Middle frontal gyrus (tissue), 1 donor: ENCODE measurements around the gene FRMD6.

ENCODE experiments used
- DNase-seq: peaks from one replicate; pipeline ENCODE4 v3.0.0-alpha.2; 2015; ENCODE audit warnings: low spot score; ENCODE audit errors: extremely low spot score

FRMD6 gene

DNA sequence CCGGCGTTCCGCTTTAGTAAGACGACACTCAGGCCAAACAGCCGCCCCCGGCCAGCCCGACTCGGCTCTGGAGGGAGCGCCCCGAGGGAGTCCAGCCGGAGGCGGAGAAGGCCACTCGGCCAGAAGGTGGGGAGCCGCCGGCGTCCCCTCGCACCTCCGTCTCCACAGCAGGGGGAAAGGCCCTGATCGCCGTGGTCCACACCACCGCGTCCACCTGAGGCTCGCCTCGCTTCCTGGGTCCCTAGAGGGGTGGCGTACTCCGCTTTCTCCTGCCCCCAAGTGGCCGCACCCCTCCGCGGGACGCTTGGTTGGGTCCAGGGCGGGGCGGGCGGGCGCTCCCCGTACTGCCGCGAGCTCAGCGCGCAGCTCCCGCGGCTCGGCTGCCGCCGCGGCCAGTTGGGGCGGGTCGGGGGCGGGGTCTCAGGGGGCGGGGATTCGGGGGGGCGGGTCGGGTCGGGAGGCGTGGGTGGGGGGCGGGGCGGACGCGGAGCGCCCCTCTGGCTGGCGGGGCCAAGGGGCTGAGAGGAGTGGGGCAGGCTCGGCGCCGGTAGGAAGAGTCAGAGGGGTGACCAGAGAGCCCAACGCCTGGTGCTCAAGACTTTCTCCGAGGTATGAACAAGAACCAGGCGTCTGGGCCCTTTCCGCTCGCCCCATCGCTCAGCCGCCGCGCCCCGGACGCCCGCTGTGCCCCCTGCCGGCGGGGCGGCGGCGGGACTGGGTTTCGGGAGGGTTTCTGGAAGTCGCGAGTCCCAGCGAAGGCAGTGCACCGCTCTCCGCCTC is at the start of gene FRMD6:
Gene FRMD6 (plus strand): TSS at position 523 of the 780 bp plus-strand sequence. CDS start 37,927 bp downstream, outside the sequence.
- DNase-seq = peak; percentile 58

GRCh38 chr14:51602310-51602709 is 49.4 kb upstream of the FRMD6 start:
- no peak for DNase-seq

- DNase-seq = no peak
These were observed 48.2 kb upstream of the FRMD6 start for GRCh38 chr14:51603495-51603894.

DNA sequence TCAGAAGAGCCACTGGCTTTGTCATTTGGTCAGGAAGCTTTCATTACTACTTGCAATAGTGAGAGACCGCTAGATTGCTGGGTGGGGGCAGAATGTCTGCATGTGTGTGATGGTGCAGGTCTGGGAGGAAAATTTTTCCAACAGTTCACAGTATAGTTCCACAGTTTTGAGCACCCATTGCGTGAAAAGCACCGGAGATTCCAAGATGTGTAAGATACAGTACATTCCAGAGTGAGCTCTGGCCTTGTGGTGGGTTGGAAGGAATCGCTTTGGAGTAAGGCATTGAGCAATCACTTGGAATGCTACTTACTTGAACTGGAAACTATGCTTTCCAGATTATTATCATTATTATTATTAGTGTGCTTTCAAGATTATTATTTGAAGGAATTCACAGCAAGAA is 47.6 kb upstream of the FRMD6 start:
- no peak for DNase-seq

- no peak for DNase-seq
These were observed 46.1 kb upstream of the FRMD6 start for GRCh38 chr14:51605575-51605974.

DNA sequence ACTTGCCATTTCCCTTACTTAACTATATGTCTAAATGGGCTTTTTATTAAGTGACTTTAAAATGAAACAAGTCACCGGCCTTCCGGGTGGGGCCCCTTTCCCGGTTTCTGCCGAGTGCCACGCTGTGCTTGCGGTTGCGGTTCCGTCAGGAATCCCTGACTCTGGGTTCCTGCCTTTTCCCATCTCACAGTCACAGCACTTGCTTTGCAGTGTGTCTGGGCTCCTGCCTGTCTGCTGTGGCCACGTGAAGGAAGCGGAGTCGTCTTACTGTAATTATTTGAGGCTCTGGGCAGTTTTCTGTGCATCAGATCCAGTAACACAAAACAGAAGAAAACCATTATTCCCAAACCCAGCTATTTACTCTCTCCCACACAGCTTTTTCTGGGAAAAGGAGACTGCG is 44.0 kb upstream of the FRMD6 start:
- no peak for DNase-seq

DNA sequence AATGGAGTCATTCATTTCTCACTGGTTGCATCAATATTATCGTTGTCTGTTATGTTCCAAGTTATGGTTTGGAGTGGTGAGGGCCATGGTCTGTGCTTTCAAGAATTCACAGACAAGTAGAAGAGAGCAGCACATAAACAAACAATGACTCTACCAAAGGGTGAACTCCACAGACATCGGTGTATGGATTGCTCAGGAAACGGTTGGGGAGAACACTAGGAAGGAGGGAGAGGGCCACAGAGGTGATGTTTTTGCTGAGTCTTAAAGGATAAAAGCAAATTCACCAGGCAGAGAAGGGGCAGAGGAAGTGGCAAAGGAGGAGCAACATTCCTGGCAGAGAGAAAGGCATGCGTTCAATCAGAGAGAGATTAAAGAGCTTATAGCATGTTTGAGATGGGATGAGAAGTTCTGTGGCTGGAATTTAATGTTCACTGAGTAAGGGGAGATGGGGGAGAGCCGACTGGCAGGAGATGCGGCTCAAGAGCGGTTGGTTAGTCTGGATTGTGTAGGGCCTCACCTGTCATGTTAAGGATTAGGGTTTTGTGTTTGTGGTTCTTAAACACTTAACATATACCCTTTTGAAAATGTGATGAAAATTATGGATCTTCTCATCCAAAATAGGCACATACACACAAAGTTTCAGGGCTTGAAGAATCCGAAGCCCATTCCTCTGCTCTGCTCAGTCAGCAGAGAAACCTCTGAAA is 42.3 kb upstream of the FRMD6 start:
- no peak for DNase-seq

DNA sequence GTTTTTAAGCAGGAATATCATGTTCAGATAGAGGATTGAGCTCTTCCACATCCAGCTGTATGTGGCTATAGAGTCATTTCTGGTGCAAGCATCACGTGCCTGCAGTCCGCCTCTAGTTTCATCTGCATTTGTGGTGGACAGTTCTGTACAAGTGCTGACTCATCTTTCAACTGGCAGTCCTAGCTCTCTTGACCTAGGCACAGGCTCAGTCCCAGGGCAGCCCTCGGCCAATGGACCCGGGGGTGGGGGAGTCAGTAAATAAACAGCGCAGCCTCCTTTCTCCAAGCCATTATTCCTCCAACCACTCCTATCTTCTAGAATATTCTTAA is 41.8 kb upstream of the FRMD6 start:
- DNase-seq = no peak

DNA sequence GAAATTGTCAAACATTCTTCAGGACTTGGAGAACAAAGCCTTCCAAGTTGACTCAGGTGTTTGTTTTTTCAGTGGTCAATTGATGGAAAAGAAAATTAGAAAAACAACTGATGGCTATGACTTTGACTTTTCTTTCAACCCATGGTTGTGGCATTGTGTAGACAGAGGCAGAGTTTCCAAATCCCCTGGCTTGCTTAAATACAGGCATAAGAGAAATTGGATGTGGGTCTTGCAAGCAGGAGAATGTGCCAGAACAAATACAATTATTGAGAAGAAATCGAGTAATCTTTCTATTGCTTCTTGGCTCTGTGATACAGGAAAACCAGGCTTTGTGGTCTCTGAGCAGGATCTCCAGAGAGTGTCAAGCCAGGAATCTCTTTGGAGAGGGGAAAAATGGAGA is 40.9 kb upstream of the FRMD6 start:
- no peak for DNase-seq

DNA sequence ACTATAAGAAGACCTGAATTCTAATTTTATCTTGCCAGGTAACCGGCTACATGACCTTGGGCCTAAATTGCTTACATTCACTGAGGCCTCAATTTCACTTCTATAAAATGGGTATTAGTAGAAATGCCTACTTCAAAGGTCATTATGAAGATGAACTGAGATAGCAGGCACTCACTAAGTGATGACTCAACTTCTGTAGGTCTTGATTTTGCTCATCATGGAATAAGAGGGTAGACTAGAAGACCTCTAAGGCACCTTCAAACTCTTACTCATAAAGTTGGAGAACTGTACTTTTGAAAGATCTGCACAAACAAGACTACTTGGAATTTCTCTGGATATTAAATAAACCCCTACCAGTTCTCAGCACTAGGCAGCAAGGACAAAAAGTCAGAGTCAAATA is 39.3 kb upstream of the FRMD6 start:
- no peak for DNase-seq

- DNase-seq = no peak
These were observed 38.3 kb upstream of the FRMD6 start for GRCh38 chr14:51613416-51613815.

DNA sequence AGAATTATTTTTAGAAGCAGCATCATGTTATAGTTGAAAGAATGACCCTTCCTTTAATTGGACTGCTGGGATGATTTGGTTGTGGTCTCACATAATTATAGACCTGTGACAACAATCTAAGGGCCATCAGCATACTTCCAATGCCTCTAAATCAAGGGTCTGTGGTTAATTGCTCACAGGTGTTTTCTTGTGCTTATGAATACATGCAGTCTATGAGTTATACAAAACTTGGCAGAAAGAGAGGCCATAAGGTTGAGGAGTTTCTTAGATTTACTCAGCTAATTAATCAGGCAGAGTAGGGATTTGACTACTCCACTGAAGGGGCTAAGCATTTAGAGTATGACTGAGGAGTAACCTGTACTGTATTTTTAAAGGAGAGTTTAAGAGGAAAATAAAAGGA is 37.0 kb upstream of the FRMD6 start:
- no peak for DNase-seq

- no peak for DNase-seq
These were observed 35.5 kb upstream of the FRMD6 start for GRCh38 chr14:51616256-51616655.

DNA sequence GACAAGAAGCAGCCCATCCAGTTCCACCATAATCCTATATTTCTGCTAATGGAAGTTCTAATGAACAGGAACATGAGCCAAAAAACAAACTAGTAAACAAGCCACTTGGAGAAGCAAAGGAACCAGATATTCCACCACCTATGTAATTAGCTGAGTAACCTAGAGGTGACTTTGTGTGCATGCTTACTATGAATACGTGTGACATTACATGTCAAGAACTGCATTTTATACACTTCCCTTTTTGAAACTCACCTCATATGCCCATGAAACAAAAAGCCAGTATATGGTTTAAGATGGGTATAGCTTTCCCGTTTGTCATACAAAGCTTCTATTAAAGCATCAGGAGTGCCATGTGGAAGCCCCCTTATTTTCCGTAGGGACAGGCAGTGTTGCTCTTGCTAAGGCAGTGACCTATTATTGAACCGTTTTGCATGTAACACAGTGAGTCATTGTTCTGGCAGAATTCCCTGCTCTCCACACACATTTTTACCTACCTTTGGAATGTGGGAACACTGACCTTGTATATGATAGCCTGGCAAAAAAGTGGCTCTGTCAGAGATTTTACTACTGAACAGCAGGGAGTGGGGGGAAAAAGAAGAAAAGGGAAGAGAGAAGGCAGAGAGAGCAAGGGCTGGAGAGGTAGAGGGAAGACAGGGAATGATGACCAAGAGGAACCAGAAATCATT is 34.8 kb upstream of the FRMD6 start:
- no peak for DNase-seq

GRCh38 chr14:51619561-51619960 is 32.1 kb upstream of the FRMD6 start:
- no peak for DNase-seq

- no peak for DNase-seq
These were observed 31.7 kb upstream of the FRMD6 start for GRCh38 chr14:51620056-51620455.

- DNase-seq = no peak
These were observed 30.1 kb upstream of the FRMD6 start for GRCh38 chr14:51621654-51622053.

DNA sequence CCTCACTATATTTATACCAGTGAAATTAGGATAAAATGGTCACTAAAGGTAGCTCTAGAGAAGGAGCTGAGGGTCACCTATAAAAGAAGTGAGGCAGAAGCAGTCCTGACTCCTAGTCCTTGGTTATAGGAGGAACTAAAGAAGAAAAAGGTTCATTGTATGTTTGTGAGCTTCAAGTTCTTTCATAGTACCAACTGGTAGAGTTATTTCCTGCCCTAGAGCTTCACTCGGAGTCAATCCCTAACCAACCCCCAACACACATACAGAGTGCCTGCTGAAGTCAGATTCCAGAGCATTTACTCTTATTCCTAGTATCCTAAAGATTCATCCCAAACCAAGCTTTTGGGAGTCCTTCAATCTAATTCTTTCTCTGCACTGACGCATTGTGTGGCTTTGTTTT is 29.3 kb upstream of the FRMD6 start:
- DNase-seq = no peak

GRCh38 chr14:51624955-51625569 is 26.6 kb upstream of the FRMD6 start:
- no peak for DNase-seq

DNA sequence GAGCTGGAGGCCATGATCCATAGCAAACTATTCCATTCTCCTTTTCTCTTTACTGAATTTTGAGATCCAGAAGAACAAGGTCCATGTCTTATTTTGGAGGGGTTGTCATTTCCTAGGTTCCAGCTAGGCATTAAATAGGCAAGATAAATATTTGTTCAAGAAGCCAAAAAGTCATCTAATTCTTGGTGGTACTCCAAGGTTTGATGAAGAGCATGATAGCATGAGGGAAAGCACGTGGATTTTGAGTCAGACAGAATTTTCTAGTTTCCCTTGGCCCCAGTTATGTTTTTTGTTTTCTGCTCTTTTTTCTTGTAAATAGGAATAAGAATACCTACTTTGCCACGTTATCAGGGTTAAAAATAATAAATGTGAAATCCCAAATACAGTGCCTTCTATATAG is 25.5 kb upstream of the FRMD6 start:
- DNase-seq = no peak

DNA sequence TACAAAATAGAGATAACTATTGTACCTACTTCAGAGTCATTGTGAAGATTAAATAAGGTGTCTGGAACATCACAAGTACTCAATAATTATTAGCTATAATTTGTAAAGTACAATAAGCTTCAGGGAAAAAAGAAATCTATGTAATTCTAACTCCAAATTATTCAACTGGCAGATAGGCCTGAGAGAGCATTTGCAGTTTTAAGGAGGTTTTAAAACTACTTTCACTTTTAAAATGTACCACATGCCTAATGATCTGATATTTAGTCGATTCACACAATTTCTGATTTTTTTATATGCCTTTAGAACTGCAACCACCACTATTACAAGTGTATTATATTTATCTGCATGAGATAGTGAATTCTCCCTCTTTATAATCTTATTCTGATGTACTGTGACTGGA is 24.9 kb upstream of the FRMD6 start:
- no peak for DNase-seq

- DNase-seq = no peak
These were observed 24.4 kb upstream of the FRMD6 start for GRCh38 chr14:51627313-51627712.
